PC-3 (cell line): Measurements from ENCODE around the gene TMC2. TPM values are rescaled to one million over a fixed set of nuclear protein-coding genes. Genes with fewer than 3 reads are reported as not detected.

Experiments used
- ATAC-seq: fragments of 200-7000 bp; cut with Tn5 transposase; 2 replicates; pipeline ENCODE4 v1.9.1; 2020; ENCODE audit warnings: mild to moderate bottlenecking, moderate library complexity
- BruUV-seq: library from RNA; stranded (reverse); fragments of 400-500 nt; replicated peaks from 2 replicates; lab custom pipeline; 2021; lab: Mats Ljungman, UMichigan
- CTCF ChIA-PET: fragments of 300-600 bp; sonication (Branson Sonifier 250); formaldehyde crosslinking; loops from one replicate; lab custom pipeline; 2022; ENCODE audit warnings: antibody characterized with exemption; lab: Charles Lee
- POLR2A ChIA-PET: fragments of 300-600 bp; sonication (Branson Sonifier 250); formaldehyde crosslinking; loops from one replicate; lab custom pipeline; 2022; ENCODE audit warnings: antibody characterized with exemption; ENCODE audit not compliant: unreplicated experiment; lab: Charles Lee
- DNase-seq: peaks from one replicate; pipeline ENCODE4 v3.0.0-alpha.2; 2015
- H2AFZ ChIP-seq: fragments of 300-600 bp; sonication (generic); 2 replicates; pipeline ENCODE4 v1.6.0; 2016; ENCODE audit warnings: antibody characterized with exemption, low read length
- H3F3A ChIP-seq: fragments of 300-600 bp; sonication (generic); one replicate; pipeline ENCODE4 v1.6.0; 2017; ENCODE audit warnings: antibody characterized with exemption, low read length, control low read depth, mild to moderate bottlenecking; ENCODE audit not compliant: unreplicated experiment
- H3K27ac ChIP-seq: fragments of 300-600 bp; sonication (generic); 2 replicates; pipeline ENCODE4 v1.5.1; 2016; ENCODE audit warnings: mild to moderate bottlenecking, low read length
- H3K27me3 ChIP-seq: fragments of 300-600 bp; sonication (generic); 2 replicates; pipeline ENCODE4 v1.6.1; 2016; ENCODE audit warnings: low read length, mixed read lengths
- H3K36me3 ChIP-seq: fragments of 300-600 bp; sonication (generic); 2 replicates; pipeline ENCODE4 v1.6.1; 2016; ENCODE audit warnings: low read depth, mixed run types, low read length, mixed read lengths
- H3K4me1 ChIP-seq: fragments of 300-600 bp; sonication (generic); 2 replicates; pipeline ENCODE4 v1.5.1; 2016; ENCODE audit warnings: low read length; ENCODE audit not compliant: insufficient read depth
- H3K4me2 ChIP-seq: fragments of 300-600 bp; sonication (generic); 2 replicates; pipeline ENCODE4 v1.6.0; 2016; ENCODE audit warnings: low read length
- H3K4me3 ChIP-seq: fragments of 300-600 bp; sonication (generic); 2 replicates; pipeline ENCODE4 v1.5.1; 2016; ENCODE audit warnings: mild to moderate bottlenecking, low read length, mixed read lengths
- H3K79me2 ChIP-seq: fragments of 300-600 bp; sonication (generic); 2 replicates; pipeline ENCODE4 v1.6.1; 2017; ENCODE audit warnings: low read length, mixed read lengths
- H3K9ac ChIP-seq: fragments of 300-600 bp; sonication (generic); 2 replicates; pipeline ENCODE4 v1.6.0; 2016; ENCODE audit warnings: mild to moderate bottlenecking, low read length
- H3K9me2 ChIP-seq: fragments of 300-600 bp; sonication (generic); replicated peaks from 2 replicates; pipeline ENCODE4 v1.6.1; 2016; ENCODE audit warnings: mixed run types, low read length, mixed read lengths
- H3K9me3 ChIP-seq: fragments of 300-600 bp; sonication (generic); 2 replicates; pipeline ENCODE4 v1.6.1; 2016; ENCODE audit warnings: low read length, mixed read lengths
- H4K20me1 ChIP-seq: fragments of 300-600 bp; sonication (generic); 2 replicates; pipeline ENCODE4 v1.6.1; 2016; ENCODE audit warnings: low read length, mixed read lengths
- EZH2 ChIP-seq: fragments of 300-600 bp; sonication (generic); IDR thresholded peaks from one replicate; pipeline ENCODE4 v1.6.1; 2017; ENCODE audit warnings: antibody characterized with exemption, mild to moderate bottlenecking, low read length; ENCODE audit not compliant: unreplicated experiment
- EZH2phosphoT487 ChIP-seq: fragments of 300-600 bp; sonication (generic); IDR thresholded peaks from 2 replicates; pipeline ENCODE4 v1.6.1; 2018; ENCODE audit warnings: mild to moderate bottlenecking, antibody characterized with exemption, low read length, borderline replicate concordance
- intact Hi-C: fragments of 100-400 bp; cut with micrococcal nuclease; formaldehyde crosslinking; loops from 2 replicates; pipeline ENCODE4 v1.9.0; 2023
- total RNA-seq: library from RNA; depleted of rRNA; stranded (reverse); fragments of >200 nt; gene quantifications from 2 replicates; pipeline ENCODE4 v1.2.3, GENCODE V29; 2014
- TF ChIP-seq, protein P1 (sequence below): fragments of 300-600 bp; sonication (generic); conservative IDR thresholded peaks from 2 replicates; pipeline ENCODE4 v1.5.1; 2017; ENCODE audit warnings: antibody characterized with exemption, low read depth, mild to moderate bottlenecking, low read length

The TMC2 gene
- total RNA-seq, 1 experiment from 2014 or later, result not detected

DNA sequence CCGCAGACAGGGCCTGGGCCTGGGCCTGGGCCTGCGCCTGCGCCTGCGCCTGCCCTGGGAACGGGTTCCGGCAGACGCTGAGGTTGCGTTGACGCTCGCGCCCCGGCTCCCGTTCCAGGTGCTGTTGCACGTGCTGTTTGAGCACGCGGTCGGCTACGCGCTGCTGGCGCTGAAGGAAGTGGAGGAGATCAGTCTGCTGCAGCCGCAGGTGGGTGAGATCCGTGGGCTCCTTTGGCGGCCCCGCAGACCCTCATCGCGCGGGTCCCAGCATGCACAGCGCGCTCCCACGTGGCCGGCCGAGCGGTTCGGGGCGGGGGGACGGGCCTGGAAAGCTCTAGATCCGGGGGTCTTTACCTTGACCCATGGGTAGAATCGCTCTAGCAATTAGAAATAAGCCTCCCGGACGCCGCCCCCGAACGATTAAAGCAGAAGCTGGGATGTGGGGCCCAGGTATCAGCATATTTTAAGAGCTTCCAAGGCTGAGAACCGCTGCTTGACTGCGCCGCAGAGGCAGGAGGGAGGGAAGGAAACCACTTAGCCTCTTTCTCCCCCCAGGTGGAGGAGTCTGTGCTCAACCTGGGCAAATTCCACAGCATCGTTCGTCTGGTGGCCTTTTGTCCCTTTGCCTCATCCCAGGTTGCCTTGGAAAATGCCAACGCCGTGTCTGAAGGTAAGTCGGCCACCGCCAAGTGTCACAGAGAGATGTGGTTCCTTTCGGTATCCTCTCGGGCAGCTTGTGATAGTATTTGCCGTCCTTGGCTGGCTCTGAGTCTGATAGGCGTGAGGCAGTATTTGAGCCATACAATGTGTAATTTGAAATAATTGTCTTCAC is 116.6 kb downstream of the TMC2 start:
- Histone ChIP-seq H3K79me2 (peaks cover 61% of the 10 kb centered on the region), H4K20me1 (peaks cover 53% of the 10 kb centered on the region), H3K4me2 (peak overlapping the region; percentile 92), H3K36me3 (peaks cover 53% of the 10 kb centered on the region), H3K9me2 (no peaks in the 10 kb centered on the region), H3K4me1 (peaks cover 25% of the 10 kb centered on the region), H3K4me3 (peak overlapping the region; percentile 97), H3K27me3 (no peaks in the 10 kb centered on the region), H2AFZ (peak overlapping the region; percentile 33; the same call in 1 of the 2 replicates), H3K9me3 (no peaks in the 10 kb centered on the region), H3K27ac (peak overlapping the region; percentile 40), H3K9ac (peak overlapping the region; percentile 98), H3F3A (peaks cover 40% of the 10 kb centered on the region)
- intact Hi-C loops, result loop anchor here (1.0 kb wide), 1 partner anchor 11 kb away; the partner anchor contains the start of gene IDH3B
- peak; percentile 51 for ATAC-seq
- TF ChIP-seq, protein P1, sequence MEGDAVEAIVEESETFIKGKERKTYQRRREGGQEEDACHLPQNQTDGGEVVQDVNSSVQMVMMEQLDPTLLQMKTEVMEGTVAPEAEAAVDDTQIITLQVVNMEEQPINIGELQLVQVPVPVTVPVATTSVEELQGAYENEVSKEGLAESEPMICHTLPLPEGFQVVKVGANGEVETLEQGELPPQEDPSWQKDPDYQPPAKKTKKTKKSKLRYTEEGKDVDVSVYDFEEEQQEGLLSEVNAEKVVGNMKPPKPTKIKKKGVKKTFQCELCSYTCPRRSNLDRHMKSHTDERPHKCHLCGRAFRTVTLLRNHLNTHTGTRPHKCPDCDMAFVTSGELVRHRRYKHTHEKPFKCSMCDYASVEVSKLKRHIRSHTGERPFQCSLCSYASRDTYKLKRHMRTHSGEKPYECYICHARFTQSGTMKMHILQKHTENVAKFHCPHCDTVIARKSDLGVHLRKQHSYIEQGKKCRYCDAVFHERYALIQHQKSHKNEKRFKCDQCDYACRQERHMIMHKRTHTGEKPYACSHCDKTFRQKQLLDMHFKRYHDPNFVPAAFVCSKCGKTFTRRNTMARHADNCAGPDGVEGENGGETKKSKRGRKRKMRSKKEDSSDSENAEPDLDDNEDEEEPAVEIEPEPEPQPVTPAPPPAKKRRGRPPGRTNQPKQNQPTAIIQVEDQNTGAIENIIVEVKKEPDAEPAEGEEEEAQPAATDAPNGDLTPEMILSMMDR, result no peak
- TF ChIP-seq EZH2phosphoT487 (no peak), EZH2 (no peak)
- POLR2A ChIA-PET, result interaction anchor here (0.6 kb wide), 2 partner anchors 17 to 1115 kb away, joined by 4 to 5 read pairs; partner anchors contain the start of gene ADISSP
- no peak for DNase-seq
- CTCF ChIA-PET, result interaction anchor here (1.2 kb wide), 1 partner anchor 199 kb away, joined by 3 read pairs; no protein-coding TSS in a partner anchor
- BruUV-seq, result TSS peak; percentile 51

DNA sequence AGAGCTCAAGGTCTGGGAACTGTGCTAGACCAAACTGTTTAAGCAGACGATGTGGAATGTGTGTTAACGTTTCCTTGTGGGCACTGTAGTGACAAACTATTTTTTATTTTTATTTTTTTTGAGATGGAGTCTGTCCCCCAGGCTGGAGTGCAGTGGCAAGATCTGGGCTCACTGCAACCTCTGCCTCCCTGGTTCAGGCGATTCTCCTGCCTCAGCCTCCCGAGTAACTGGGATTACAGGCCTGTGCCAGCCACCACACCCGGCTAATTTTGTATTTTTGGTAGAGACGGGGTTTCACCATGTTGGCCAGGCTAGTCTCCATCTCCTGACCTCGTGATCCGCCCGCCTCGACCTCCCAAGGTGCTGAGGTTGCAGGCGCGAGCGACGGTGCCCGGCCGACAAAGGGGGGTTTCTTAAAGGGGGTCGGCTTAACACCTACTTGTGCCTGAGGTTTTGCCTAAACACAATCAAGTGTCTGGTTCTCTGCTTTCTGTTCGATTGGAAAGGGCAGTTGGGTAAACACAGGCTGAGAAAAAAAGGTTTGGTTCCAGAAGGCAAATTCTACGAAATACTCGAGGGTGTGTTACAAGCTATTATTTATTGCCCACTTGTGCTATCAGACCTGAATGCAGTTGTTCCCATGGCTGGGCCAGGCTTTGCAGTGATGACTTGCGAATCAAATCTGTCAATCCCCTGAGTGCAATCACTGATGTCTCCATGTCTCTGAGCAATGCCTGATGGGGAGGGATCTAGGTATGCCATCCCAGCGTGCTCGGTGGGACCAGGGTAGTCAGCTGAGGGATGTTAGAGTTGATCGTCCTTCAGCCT is 117.4 kb downstream of the TMC2 start:
- peaks cover 61% of the 10 kb centered on the region for H4K20me1 ChIP-seq
- DNase-seq (no peak), ATAC-seq (no peak)
- no peak overlapping the region for H2AFZ ChIP-seq
- peak overlapping the region; percentile 98 for H3K9ac ChIP-seq
- H3K4me3 ChIP-seq, result peak overlapping the region; percentile 97
- peaks cover 61% of the 10 kb centered on the region for H3K79me2 ChIP-seq
- peak overlapping the region; percentile 92 for H3K4me2 ChIP-seq
- ChIA-PET CTCF (no interaction called here), POLR2A (no interaction called here)
- H3K36me3 ChIP-seq, result peaks cover 61% of the 10 kb centered on the region
- H3K9me3 ChIP-seq, result no peaks in the 10 kb centered on the region
- TF ChIP-seq EZH2phosphoT487 (no peak), EZH2 (no peak)
- TF ChIP-seq, protein P1, result no peak
- H3F3A ChIP-seq, result peaks cover 46% of the 10 kb centered on the region
- H3K9me2 ChIP-seq, result no peaks in the 10 kb centered on the region
- intact Hi-C loops, result no loop called here
- no peaks in the 10 kb centered on the region for H3K27me3 ChIP-seq
- peaks cover 25% of the 10 kb centered on the region for H3K4me1 ChIP-seq
- no TSS peak for BruUV-seq
- H3K27ac ChIP-seq, result no peak overlapping the region
